H9 (cell line): ENCODE results near the gene RASGRF1. TPM values are rescaled to one million over a fixed set of nuclear protein-coding genes. Genes with fewer than 3 reads are reported as not detected.

Source experiments
- DNase-seq: peaks from one replicate; pipeline ENCODE4 v3.0.0-alpha.2; 2017
- H2AFZ ChIP-seq: one replicate; pipeline ENCODE4 v1.6.1; 2013; ENCODE audit warnings: mild to moderate bottlenecking, low read length, control low read depth, moderate library complexity
- H2AK5ac ChIP-seq: 2 replicates; pipeline ENCODE4 v1.6.1; 2013; ENCODE audit warnings: low read length, control low read depth, mixed read lengths; ENCODE audit not compliant: insufficient read length
- H2BK120ac ChIP-seq: one replicate; pipeline ENCODE4 v1.6.1; 2013; ENCODE audit warnings: low read depth, mild to moderate bottlenecking, low read length, control low read depth, inconsistent platforms; ENCODE audit not compliant: poor library complexity, severe bottlenecking
- H2BK12ac ChIP-seq: 2 replicates; pipeline ENCODE4 v1.6.1; 2013; ENCODE audit warnings: low read length, control low read depth, mixed read lengths, low read depth; ENCODE audit not compliant: insufficient read length
- H2BK15ac ChIP-seq: 2 replicates; pipeline ENCODE4 v1.6.1; 2013; ENCODE audit warnings: low read depth, low read length, control low read depth
- H2BK20ac ChIP-seq: one replicate; pipeline ENCODE4 v1.6.1; 2013; ENCODE audit warnings: low read depth, mild to moderate bottlenecking, low read length, control low read depth, inconsistent platforms; ENCODE audit not compliant: poor library complexity, severe bottlenecking
- H2BK5ac ChIP-seq: 2 replicates; pipeline ENCODE4 v1.6.1; 2013; ENCODE audit warnings: low read length, control low read depth, mixed read lengths; ENCODE audit not compliant: insufficient read length
- H3K14ac ChIP-seq: 2 replicates; pipeline ENCODE4 v1.6.1; 2013; ENCODE audit warnings: low read length, control low read depth; ENCODE audit not compliant: insufficient read depth
- H3K18ac ChIP-seq: 2 replicates; pipeline ENCODE4 v1.6.1; 2013; ENCODE audit warnings: low read depth, mild to moderate bottlenecking, mixed read lengths, low read length, control low read depth; ENCODE audit not compliant: insufficient read length
- H3K23ac ChIP-seq: 2 replicates; pipeline ENCODE4 v1.6.1; 2013; ENCODE audit warnings: low read length, control low read depth, mixed read lengths, low read depth; ENCODE audit not compliant: insufficient read length
- H3K23me2 ChIP-seq: 2 replicates; pipeline ENCODE4 v1.6.1; 2013; ENCODE audit warnings: low read depth, mild to moderate bottlenecking, mixed read lengths, low read length, control low read depth; ENCODE audit not compliant: insufficient read length, poor library complexity, severe bottlenecking
- H3K27ac ChIP-seq: 2 replicates; pipeline ENCODE4 v1.5.1; 2013; ENCODE audit warnings: low read length, control low read depth, mixed read lengths, low read depth; ENCODE audit not compliant: insufficient read length
- H3K27me3 ChIP-seq: 2 replicates; pipeline ENCODE4 v1.6.1; 2013; ENCODE audit warnings: low read length, control low read depth, inconsistent platforms; ENCODE audit not compliant: insufficient read depth
- H3K4ac ChIP-seq: 2 replicates; pipeline ENCODE4 v1.6.1; 2013; ENCODE audit warnings: low read depth, mild to moderate bottlenecking, control low read depth, inconsistent platforms, low read length, moderate library complexity
- H3K4me1 ChIP-seq: 2 replicates; pipeline ENCODE4 v1.6.1; 2013; ENCODE audit warnings: low read length, control low read depth, inconsistent platforms; ENCODE audit not compliant: insufficient read depth
- H3K4me2 ChIP-seq: 2 replicates; pipeline ENCODE4 v1.6.1; 2013; ENCODE audit warnings: low read length, control low read depth, mixed read lengths; ENCODE audit not compliant: insufficient read length, insufficient read depth
- H3K56ac ChIP-seq: 2 replicates; pipeline ENCODE4 v1.6.1; 2013; ENCODE audit warnings: low read depth, mild to moderate bottlenecking, mixed read lengths, low read length, control low read depth; ENCODE audit not compliant: insufficient read length
- H3K79me1 ChIP-seq: 2 replicates; pipeline ENCODE4 v1.6.1; 2013; ENCODE audit warnings: low read depth, mild to moderate bottlenecking, moderate library complexity, low read length, control low read depth, inconsistent platforms; ENCODE audit not compliant: insufficient read depth, poor library complexity, severe bottlenecking
- H3K79me2 ChIP-seq: 2 replicates; pipeline ENCODE4 v1.6.1; 2013; ENCODE audit warnings: low read length, control low read depth, inconsistent platforms; ENCODE audit not compliant: insufficient read depth
- H3K9ac ChIP-seq: 2 replicates; pipeline ENCODE4 v1.6.1; 2013; ENCODE audit warnings: low read length, control low read depth, mixed read lengths; ENCODE audit not compliant: insufficient read length; ENCODE audit errors: extremely low read depth
- H3K9me3 ChIP-seq: one replicate; pipeline ENCODE4 v1.6.1; 2013; ENCODE audit warnings: low read depth, low read length, inconsistent platforms; ENCODE audit not compliant: control insufficient read depth
- H3T11ph ChIP-seq: one replicate; pipeline ENCODE4 v1.6.1; 2013; ENCODE audit warnings: mild to moderate bottlenecking, low read length, control low read depth, inconsistent platforms
- H4K20me1 ChIP-seq: one replicate; pipeline ENCODE4 v1.6.1; 2013; ENCODE audit not compliant: control insufficient read depth, insufficient read length, insufficient read depth
- H4K5ac ChIP-seq: 2 replicates; pipeline ENCODE4 v1.6.1; 2013; ENCODE audit warnings: low read depth, mild to moderate bottlenecking, mixed read lengths, low read length, control low read depth; ENCODE audit not compliant: insufficient read length
- H4K8ac ChIP-seq: replicated peaks from 2 replicates; pipeline ENCODE4 v1.6.1; 2013; ENCODE audit warnings: low read length, control low read depth, mixed read lengths, low read depth; ENCODE audit not compliant: insufficient read length
- H4K91ac ChIP-seq: 2 replicates; pipeline ENCODE4 v1.6.1; 2013; ENCODE audit warnings: low read depth, mild to moderate bottlenecking, moderate library complexity, mixed read lengths, low read length, control low read depth; ENCODE audit not compliant: insufficient read length
- H3K27ac Mint-ChIP-seq, 3 experiments: 2 replicates in 2 of 3; 3 replicates in 1 of 3; pipeline ENCODE4 v1.8.0; 2020 to 2021; ENCODE audit warnings: mixed read lengths in 3 of 3, mild to moderate bottlenecking in 1 of 3, moderate library complexity in 1 of 3
- H3K27me3 Mint-ChIP-seq: 2 replicates; pipeline ENCODE4 v1.8.0; 2021; ENCODE audit warnings: low read depth, mild to moderate bottlenecking, moderate library complexity, mixed read lengths
- H3K36me3 Mint-ChIP-seq, 3 experiments: 2 replicates in 2 of 3; 3 replicates in 1 of 3; pipeline ENCODE4 v1.8.0; 2020 to 2021; ENCODE audit warnings: low read depth in 3 of 3, mixed read lengths in 3 of 3; ENCODE audit not compliant: insufficient read depth in 1 of 3
- H3K4me1 Mint-ChIP-seq, 2 experiments: 2 replicates each; pipeline ENCODE4 v1.8.0; 2020; ENCODE audit warnings: mixed read lengths in 2 of 2
- H3K4me3 Mint-ChIP-seq, 2 experiments: 2 replicates in 1 of 2; 3 replicates in 1 of 2; pipeline ENCODE4 v1.8.0; 2020 to 2021; ENCODE audit warnings: mild to moderate bottlenecking in 2 of 2, mixed read lengths in 2 of 2, moderate library complexity in 1 of 2
- H3K9me3 Mint-ChIP-seq, 2 experiments: 2 replicates in 1 of 2; 3 replicates in 1 of 2; pipeline ENCODE4 v1.8.0; 2020; ENCODE audit warnings: mild to moderate bottlenecking in 2 of 2, mixed read lengths in 2 of 2, moderate library complexity in 1 of 2
- WGBS: extraction: QIAGEN DNeasy Blood & Tissue Kit; methylation state at CpG from one replicate; pipeline ENCODE4 v1.1.7; 2013; ENCODE audit warnings: missing lambda C conversion rate, low lambda C conversion rate, mixed read lengths; ENCODE audit not compliant: insufficient read length; ENCODE audit errors: extremely low coverage; 5-methylcytosine and 5-hydroxymethylcytosine counted together
- total RNA-seq: library from RNA; stranded (reverse); gene quantifications from 2 replicates; pipeline ENCODE4 v1.2.1, GENCODE V29; 2021
- TF ChIP-seq, protein P1 (sequence below): fragments of 200-600 bp; sonication (generic); conservative IDR thresholded peaks from 3 replicates; pipeline ENCODE4 v1.8.0; 2021; ENCODE audit warnings: antibody characterized with exemption, mild to moderate bottlenecking

RASGRF1 gene
- total RNA-seq, 1 experiment from 2014 or later, result 0.48 TPM

DNA sequence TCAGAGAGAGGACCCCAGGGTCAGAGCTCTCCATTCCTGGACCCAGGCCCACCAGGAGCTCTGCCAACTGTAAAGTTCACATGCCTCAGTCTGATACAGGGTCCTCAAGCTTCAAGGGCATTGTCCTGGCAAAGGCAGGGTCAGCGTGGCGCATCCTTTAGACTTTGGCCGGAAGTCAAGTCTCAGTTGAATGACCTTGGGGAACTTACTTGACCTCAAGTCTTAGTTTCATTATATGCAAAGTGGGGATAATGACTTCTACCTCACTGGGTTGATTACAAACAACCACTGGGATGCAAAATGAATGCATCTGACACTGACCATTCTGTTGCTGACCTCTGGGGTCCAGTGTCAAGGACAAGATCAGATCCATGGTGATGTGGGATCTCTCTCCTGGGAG, 75.2 kb downstream of the RASGRF1 start:
- Histone ChIP-seq H3K4me2 (no peak overlapping the region), H2AK5ac (no peak overlapping the region), H4K20me1 (no peaks in the 10 kb centered on the region), H3K79me2 (no peaks in the 10 kb centered on the region), H3K23me2 (no peaks in the 10 kb centered on the region), H3K4ac (no peak overlapping the region), H3K4me1 (no peaks in the 10 kb centered on the region), H2BK5ac (no peak overlapping the region), H4K5ac (no peak overlapping the region), H3K9ac (no peak overlapping the region), H2BK20ac (no peak overlapping the region), H3K27ac (no peak overlapping the region), H2BK12ac (no peak overlapping the region), H3T11ph (no peak overlapping the region), H3K27me3 (no peaks in the 10 kb centered on the region), H2AFZ (no peak overlapping the region), H3K18ac (no peak overlapping the region), H2BK120ac (no peak overlapping the region), H3K9me3 (no peaks in the 10 kb centered on the region), H2BK15ac (no peak overlapping the region), H4K91ac (no peak overlapping the region), H4K8ac (no peak overlapping the region), H3K23ac (no peak overlapping the region), H3K79me1 (no peaks in the 10 kb centered on the region), H3K56ac (no peak overlapping the region), H3K14ac (no peak overlapping the region)
- H3K27me3 Mint-ChIP-seq, result peaks cover 8% of the 10 kb centered on the region
- H3K27ac Mint-ChIP-seq, result peak overlapping the region in 1 of 3 experiments; percentile 66; a peak in 1 of 7 replicates
- no peaks in the 10 kb centered on the region for H3K4me1 Mint-ChIP-seq
- H3K36me3 Mint-ChIP-seq, result no peaks in the 10 kb centered on the region
- no CpG with 5 or more reads among the region's 3 CpGs for WGBS
- no peak for DNase-seq
- TF ChIP-seq, protein P1, sequence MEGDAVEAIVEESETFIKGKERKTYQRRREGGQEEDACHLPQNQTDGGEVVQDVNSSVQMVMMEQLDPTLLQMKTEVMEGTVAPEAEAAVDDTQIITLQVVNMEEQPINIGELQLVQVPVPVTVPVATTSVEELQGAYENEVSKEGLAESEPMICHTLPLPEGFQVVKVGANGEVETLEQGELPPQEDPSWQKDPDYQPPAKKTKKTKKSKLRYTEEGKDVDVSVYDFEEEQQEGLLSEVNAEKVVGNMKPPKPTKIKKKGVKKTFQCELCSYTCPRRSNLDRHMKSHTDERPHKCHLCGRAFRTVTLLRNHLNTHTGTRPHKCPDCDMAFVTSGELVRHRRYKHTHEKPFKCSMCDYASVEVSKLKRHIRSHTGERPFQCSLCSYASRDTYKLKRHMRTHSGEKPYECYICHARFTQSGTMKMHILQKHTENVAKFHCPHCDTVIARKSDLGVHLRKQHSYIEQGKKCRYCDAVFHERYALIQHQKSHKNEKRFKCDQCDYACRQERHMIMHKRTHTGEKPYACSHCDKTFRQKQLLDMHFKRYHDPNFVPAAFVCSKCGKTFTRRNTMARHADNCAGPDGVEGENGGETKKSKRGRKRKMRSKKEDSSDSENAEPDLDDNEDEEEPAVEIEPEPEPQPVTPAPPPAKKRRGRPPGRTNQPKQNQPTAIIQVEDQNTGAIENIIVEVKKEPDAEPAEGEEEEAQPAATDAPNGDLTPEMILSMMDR, result no peak
- H3K4me3 Mint-ChIP-seq, result no peak overlapping the region
- no peaks in the 10 kb centered on the region for H3K9me3 Mint-ChIP-seq
